H1 (cell line): ENCODE data around the gene ATP1A3. TPM values are rescaled to one million over a fixed set of nuclear protein-coding genes. Genes with fewer than 3 reads are reported as not detected.

ENCODE experiments used
- ASH2L ChIP-seq: fragments of 200-600, 300-600 bp; sonication (generic); IDR thresholded peaks from one replicate; pipeline ENCODE4 v1.7.1; 2017; ENCODE audit warnings: low read length
- BRCA1 ChIP-seq: IDR thresholded peaks from 2 replicates; pipeline ENCODE4 v1.6.1; 2012; ENCODE audit warnings: low read depth, low read length, improper control_type of control experiment
- CHD1 ChIP-seq: IDR thresholded peaks from 2 replicates; pipeline ENCODE4 v1.6.1; 2012; ENCODE audit warnings: low read depth, low read length, improper control_type of control experiment
- SP4 ChIP-seq: IDR thresholded peaks from 2 replicates; pipeline ENCODE4 v1.6.1; 2012; ENCODE audit warnings: low read length, inconsistent platforms
- TCF12 ChIP-seq: IDR thresholded peaks from 2 replicates; pipeline ENCODE4 v1.6.1; 2011; ENCODE audit warnings: low read depth, mild to moderate bottlenecking, low read length
- polyA plus RNA-seq, 7 experiments: library from polyadenylated mRNA; depleted of rRNA in 3 of 7; stranded (reverse) in 5 of 7; unstranded in 2 of 7; fragments of >200 nt in 5 of 7; fragments of 200-250 nt in 2 of 7; gene quantifications; 1 replicate in 5 of 7; 2 replicates in 1 of 7; 4 replicates in 1 of 7; pipeline versions ENCODE4 v1.2.1 to v1.2.3, GENCODE V29; 2011 to 2013; ENCODE audit warnings: missing spikeins in 2 of 7, mixed read lengths in 2 of 7
- total RNA-seq: library from RNA; stranded (reverse); fragmentation: NEBNext Ultra II Directional; extraction: Animal tissue kit (Norgen Biotek cat#: 25700); gene quantifications from 2 replicates; pipeline ENCODE4 v1.2.1, GENCODE V29; 2021

The ATP1A3 gene
- total and polyA plus RNA-seq, 2 of the 8 experiments (the other 6 are each of a cell fraction or from before 2014, with no cell fraction given): 11.1 to 41.2 TPM

- no peak for TF ChIP-seq ASH2L
- TF ChIP-seq TCF12: no peak
- TF ChIP-seq CHD1: no peak
- no peak for TF ChIP-seq BRCA1
- no peak for TF ChIP-seq SP4
Observed at GRCh38 chr19:41935760-41936415, 58.1 kb downstream of the ATP1A3 start (continued).
